Gastrocnemius medialis (tissue), 4 donors: ENCODE data around the gene ZNF451.

Source experiments
- CTCF ChIP-seq, 5 experiments: fragments of 450-650 bp in 3 of 5; fragments of 200-600 bp in 2 of 5; sonication (generic) in 2 of 5; IDR thresholded peaks in 4 of 5; conservative IDR thresholded peaks in 1 of 5; 1 replicate in 4 of 5; 2 replicates in 1 of 5; pipeline ENCODE4 v1.5.1; 2016 to 2019; ENCODE audit warnings: antibody characterized with exemption in 5 of 5, mild to moderate bottlenecking in 3 of 5, moderate library complexity in 3 of 5
- POLR2A ChIP-seq, 2 donors: fragments of 450-650 bp; IDR thresholded peaks; one replicate each; pipeline ENCODE4 v1.6.1; 2017; ENCODE audit warnings: antibody characterized with exemption in 2 of 2, mild to moderate bottlenecking in 2 of 2, moderate library complexity in 2 of 2

- TF ChIP-seq POLR2A (IDR thresholded peaks at IDR 0.05) (no peak), CTCF (IDR thresholded peaks at IDR 0.05 in 4 of 5, conservative IDR thresholded peaks at IDR 0.05 in 1 of 5) (no peak)
Measured at GRCh38 chr6:57134954-57135353, 45.0 kb downstream of the ZNF451 start.
